ENCODE data around the gene KSR2. TPM values are rescaled to one million over a fixed set of nuclear protein-coding genes. Genes with fewer than 3 reads are reported as not detected.

Gene KSR2
- total and polyA plus RNA-seq, 2 of the 4 experiments (the other 2 are of a cell fraction), result not detected

- no peak overlapping the region for H3K4me3 ChIP-seq (ENCODE audit: insufficient read depth, low read depth, low read length)
- no peak overlapping the region for H2BK120ac ChIP-seq (ENCODE audit: low read depth, low read length)
- H3K36me3 ChIP-seq (ENCODE audit: control insufficient read depth, insufficient read depth, low read length), result no peaks in the 10 kb centered on the region
- no TSS peak for BruUV-seq (replicated peaks)
- no peak overlapping the region for H2AK5ac ChIP-seq (ENCODE audit: low read depth, low read length)
- 10% methylated on average over 2 of the region's 5 CpGs; no CpG with 5 or more reads in 1 of the 2 experiments for WGBS, 2 experiments (ENCODE audit: extremely low coverage in 2 of 2, insufficient read length in 1 of 2)
- POLR2A ChIA-PET (ENCODE audit: unreplicated experiment), result no interaction called here
- H3K9ac ChIP-seq (ENCODE audit: low read depth, low read length), result no peak overlapping the region
- in situ Hi-C loops (cut with MboI; ENCODE audit: low sequenced_read_pairs), result no loop called here
- CTCF ChIA-PET, result interaction anchor here (0.7 to 1.2 kb wide), 2 partner anchors 19 to 595 kb away, joined by 3 to 4 read pairs; no protein-coding TSS in a partner anchor
- no peak overlapping the region for H2BK15ac ChIP-seq (ENCODE audit: low read depth, low read length)
- no peak overlapping the region for H3K23ac ChIP-seq (ENCODE audit: low read depth, low read length)
- no peak overlapping the region for H4K5ac ChIP-seq (ENCODE audit: low read depth, low read length)
- H3K4ac ChIP-seq (ENCODE audit: low read depth, low read length), result no peak overlapping the region
- no peak overlapping the region for H3K4me2 ChIP-seq (ENCODE audit: low read depth, low read length)
- H2BK5ac ChIP-seq (ENCODE audit: low read depth, low read length, poor library complexity, severe bottlenecking), result no peak overlapping the region
- no peak overlapping the region for H3K18ac ChIP-seq (ENCODE audit: low read depth, low read length)
- H4K91ac ChIP-seq (ENCODE audit: insufficient read depth, low read depth, low read length), result no peak overlapping the region
- no peaks in the 10 kb centered on the region for H3K4me1 ChIP-seq (ENCODE audit: control insufficient read depth, insufficient read depth, low read length)
- no peak for DNase-seq
- H4K20me1 ChIP-seq (ENCODE audit: insufficient read depth, low read length), result no peaks in the 10 kb centered on the region
- no peak overlapping the region for H2BK20ac ChIP-seq (ENCODE audit: low read depth, low read length)
- intact Hi-C loops (cut with micrococcal nuclease), result no loop called here
- TF ChIP-seq SMC3 (IDR thresholded peaks at IDR 0.05; ENCODE audit: low read depth, low read length) (no peak), CTCF (conservative IDR thresholded peaks at IDR 0.05; ENCODE audit: low read depth, low read length) (no peak), ELK1 (IDR thresholded peaks at IDR 0.05; ENCODE audit: borderline replicate concordance, low read depth, low read length) (no peak), POLR2A (IDR thresholded peaks at IDR 0.05; ENCODE audit: low read depth, low read length) (no peak), FOS (IDR thresholded peaks at IDR 0.05; ENCODE audit: low read depth, low read length) (no peak), CHD1 (IDR thresholded peaks at IDR 0.05; ENCODE audit: low read depth, low read length) (no peak), MXI1 (IDR thresholded peaks at IDR 0.05; ENCODE audit: borderline replicate concordance, low read depth, low read length) (no peak), MAFK (IDR thresholded peaks at IDR 0.05; ENCODE audit: low read depth, low read length) (no peak), USF2 (IDR thresholded peaks at IDR 0.05; ENCODE audit: low read depth, low read length) (no peak), MAZ (IDR thresholded peaks at IDR 0.05; ENCODE audit: borderline replicate concordance, low read depth, low read length) (no peak), CEBPB (IDR thresholded peaks at IDR 0.05; ENCODE audit: low read depth, low read length) (no peak), NFE2L2 (IDR thresholded peaks at IDR 0.05; ENCODE audit: low read depth, low read length) (no peak), RFX5 (IDR thresholded peaks at IDR 0.05; ENCODE audit: low read depth, low read length) (no peak), RAD21 (IDR thresholded peaks at IDR 0.05; ENCODE audit: low read length) (no peak), RCOR1 (IDR thresholded peaks at IDR 0.05; ENCODE audit: insufficient replicate concordance, low read length) (no peak), BHLHE40 (IDR thresholded peaks at IDR 0.05; ENCODE audit: low read depth, low read length) (no peak)
- H3K56ac ChIP-seq (ENCODE audit: extremely low read depth, insufficient read depth, low read length), result no peak overlapping the region
- H3K79me1 ChIP-seq (ENCODE audit: low read depth in 1 of 2, low read length in 2 of 2), result no peaks in the 10 kb centered on the region
- H3K27ac ChIP-seq (ENCODE audit: insufficient read depth, low read length), result no peak overlapping the region
- ATAC-seq (ENCODE audit: low read depth), result no peak
- peaks cover 12% of the 10 kb centered on the region for H3K9me3 ChIP-seq (ENCODE audit: control insufficient read depth, insufficient read depth, low read length)
- no peak overlapping the region for H3K14ac ChIP-seq (replicated peaks; ENCODE audit: low read depth, low read length)
- no peak overlapping the region for H4K8ac ChIP-seq (ENCODE audit: low read depth in 2 of 2, low read length in 2 of 2)
- dilution Hi-C loops (cut with HindIII; ENCODE audit: low sequenced_read_pairs, unreplicated experiment), result no loop called here
- H2AK9ac ChIP-seq (replicated peaks; ENCODE audit: low read depth, low read length, poor library complexity), result no peak overlapping the region
- H3K9me1 ChIP-seq (ENCODE audit: insufficient read depth, low read length), result no peaks in the 10 kb centered on the region
- no peaks in the 10 kb centered on the region for H3K27me3 ChIP-seq (ENCODE audit: control insufficient read depth, insufficient read depth, low read length)
- H2AFZ ChIP-seq (replicated peaks; ENCODE audit: low read length, poor library complexity), result no peak overlapping the region
Observed at GRCh38 chr12:117818400-117818799, 150.4 kb downstream of the KSR2 start.

All from IMR-90 (cell line).